GM12892 (cell line): ENCODE results near the gene MLLT6.

Experiments used
- POLR2A ChIP-seq: IDR thresholded peaks from 2 replicates; pipeline ENCODE4 v1.6.1; 2011; ENCODE audit warnings: low read depth, low read length, control low read depth
- POLR2AphosphoS5 ChIP-seq: IDR thresholded peaks from 2 replicates; pipeline ENCODE4 v1.6.1; 2011; ENCODE audit warnings: low read depth, low read length, control low read depth

GRCh38 chr17:38698760-38699159, 6.3 kb upstream of the MLLT6 start:
- TF ChIP-seq POLR2A (no peak), POLR2AphosphoS5 (no peak)
